Adipocyte (in vitro differentiated cells): ENCODE results near the gene SMCO4.

ENCODE experiments used
- DNase-seq: peaks from one replicate; pipeline ENCODE4 v3.0.0-alpha.2; 2015; ENCODE audit warnings: low read depth
- H3K27me3 ChIP-seq: replicated peaks from 2 replicates; pipeline ENCODE4 v1.7.0; 2013; ENCODE audit warnings: mild to moderate bottlenecking, low read length, moderate library complexity; ENCODE audit not compliant: control insufficient read depth, insufficient read depth
- H3K36me3 ChIP-seq: 2 replicates; pipeline ENCODE4 v1.7.0; 2013; ENCODE audit warnings: low read length, mild to moderate bottlenecking, moderate library complexity; ENCODE audit not compliant: control insufficient read depth, insufficient read depth, severe bottlenecking
- H3K4me1 ChIP-seq: 2 replicates; pipeline ENCODE4 v1.7.0; 2013; ENCODE audit warnings: mild to moderate bottlenecking, low read length, moderate library complexity; ENCODE audit not compliant: control insufficient read depth, insufficient read depth
- H3K4me3 ChIP-seq: 2 replicates; pipeline ENCODE4 v1.7.0; 2013; ENCODE audit warnings: mild to moderate bottlenecking, low read length, moderate library complexity
- H3K9ac ChIP-seq: 2 replicates; pipeline ENCODE4 v1.7.0; 2013; ENCODE audit warnings: mild to moderate bottlenecking, low read length, moderate library complexity
- H3K9me3 ChIP-seq: 2 replicates; pipeline ENCODE4 v1.7.0; 2013; ENCODE audit warnings: mild to moderate bottlenecking, low read length, moderate library complexity; ENCODE audit not compliant: control insufficient read depth

SMCO4 gene

DNA sequence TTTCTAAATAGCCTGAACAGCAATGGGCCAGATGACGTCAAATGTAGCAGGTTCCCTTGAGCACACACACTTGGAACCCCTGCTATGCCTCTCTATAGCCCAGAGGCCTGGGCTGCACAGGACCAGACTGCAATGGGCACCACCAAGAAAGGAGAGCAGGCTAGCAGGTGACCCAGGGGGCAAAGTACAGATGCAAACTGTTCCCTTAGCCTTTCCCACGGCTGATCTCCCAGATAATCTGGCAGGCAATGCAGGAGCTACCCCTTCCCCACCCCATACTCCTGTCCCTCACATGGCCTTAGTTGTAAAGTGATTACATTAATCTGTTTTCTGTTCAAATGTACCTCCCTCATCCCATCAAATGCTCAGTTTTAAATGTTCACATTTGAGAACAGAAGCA, 41.3 kb downstream of the SMCO4 start:
- H3K27me3 ChIP-seq = no peaks in the 10 kb centered on the region
- no peaks in the 10 kb centered on the region for H3K36me3 ChIP-seq
- H3K9me3 ChIP-seq = no peaks in the 10 kb centered on the region
- H3K4me3 ChIP-seq = no peak overlapping the region
- no peak for DNase-seq
- no peaks in the 10 kb centered on the region for H3K4me1 ChIP-seq
- H3K9ac ChIP-seq = no peak overlapping the region

DNA sequence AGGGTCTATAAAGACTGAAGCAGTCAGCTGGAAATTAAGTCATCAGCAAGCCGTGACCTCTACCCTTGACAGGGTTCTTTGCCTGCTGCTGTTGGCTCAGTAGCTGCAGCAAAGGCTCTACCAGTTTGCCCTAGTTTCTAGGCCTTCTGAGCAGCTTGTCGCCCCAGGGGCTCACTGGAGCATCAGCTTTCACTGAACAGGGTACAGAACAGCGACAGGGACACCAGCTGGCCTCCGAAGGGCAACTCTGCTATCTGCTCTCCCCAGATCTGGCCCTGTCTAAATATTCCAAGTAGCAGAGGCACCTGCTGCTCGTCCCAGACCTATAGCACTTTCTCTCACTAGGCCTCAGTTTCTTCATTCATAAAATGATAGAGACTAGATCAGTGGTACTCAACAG, 42.4 kb downstream of the SMCO4 start:
- no peaks in the 10 kb centered on the region for H3K4me1 ChIP-seq
- H3K9me3 ChIP-seq = no peaks in the 10 kb centered on the region
- no peak for DNase-seq
- H3K36me3 ChIP-seq = no peaks in the 10 kb centered on the region
- H3K27me3 ChIP-seq = no peaks in the 10 kb centered on the region
- no peak overlapping the region for H3K4me3 ChIP-seq
- no peak overlapping the region for H3K9ac ChIP-seq

DNA sequence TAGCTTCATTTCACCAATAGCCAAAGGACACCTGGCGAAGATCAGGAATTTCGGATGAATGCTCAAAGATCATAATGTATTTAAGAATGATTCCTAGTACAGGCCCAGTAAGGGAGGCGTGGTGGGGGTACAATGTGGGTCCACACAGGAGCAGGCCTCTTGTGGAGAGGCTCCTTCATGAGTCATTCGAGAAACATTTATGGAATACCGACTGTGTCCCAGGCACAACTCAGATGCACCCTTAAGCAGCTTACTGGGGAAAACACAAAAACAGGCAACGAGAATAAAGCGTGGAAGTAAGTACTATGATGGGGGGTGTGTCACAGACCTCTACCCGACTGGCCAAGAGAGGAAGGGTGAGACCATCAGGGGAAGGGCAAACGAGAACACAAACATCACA, 44.5 kb downstream of the SMCO4 start:
- Histone ChIP-seq H3K9me3 (no peaks in the 10 kb centered on the region), H3K4me3 (no peak overlapping the region), H3K4me1 (no peaks in the 10 kb centered on the region), H3K9ac (no peak overlapping the region), H3K27me3 (no peaks in the 10 kb centered on the region), H3K36me3 (no peaks in the 10 kb centered on the region)
- DNase-seq = no peak

DNA sequence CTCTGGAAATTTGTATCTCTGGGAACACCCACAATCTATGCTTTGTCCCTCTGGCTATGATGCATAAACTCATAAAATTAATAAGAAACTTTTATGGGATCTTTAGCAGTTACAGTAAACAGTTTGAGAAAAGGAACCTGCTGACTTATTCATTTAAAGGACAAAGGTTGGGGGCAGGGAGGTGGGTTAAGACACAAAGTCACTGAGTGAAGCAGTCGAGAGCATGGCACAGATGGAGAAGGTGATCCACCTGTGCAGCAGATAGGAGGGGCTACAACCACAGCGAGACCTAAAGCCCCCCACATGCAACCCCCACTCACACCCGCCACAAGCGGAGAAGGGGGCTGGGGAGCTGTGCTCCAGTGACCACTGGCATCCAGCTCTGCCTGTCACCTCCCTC, 45.0 kb downstream of the SMCO4 start:
- no peaks in the 10 kb centered on the region for H3K4me1 ChIP-seq
- H3K4me3 ChIP-seq = no peak overlapping the region
- no peak overlapping the region for H3K9ac ChIP-seq
- DNase-seq = no peak
- no peaks in the 10 kb centered on the region for H3K36me3 ChIP-seq
- no peaks in the 10 kb centered on the region for H3K9me3 ChIP-seq
- H3K27me3 ChIP-seq = no peaks in the 10 kb centered on the region

DNA sequence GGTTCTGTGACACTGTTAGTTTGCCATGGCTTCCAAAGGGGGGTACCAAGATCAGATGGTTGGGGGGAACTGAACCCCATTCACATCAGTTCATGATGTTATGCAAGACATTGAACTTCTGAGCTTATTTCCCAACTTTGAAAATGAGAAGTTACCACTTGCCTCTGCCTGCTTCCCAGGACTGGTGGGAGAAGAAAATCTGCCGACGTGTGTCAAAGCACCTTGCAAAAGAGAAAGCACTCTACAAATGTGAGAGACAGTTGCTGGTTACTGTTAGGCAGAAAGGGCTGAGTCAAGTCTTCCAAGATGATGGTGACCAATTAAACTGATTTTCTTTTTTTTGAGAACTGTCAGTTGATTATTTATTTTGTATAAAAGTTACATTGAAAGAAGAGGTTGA, 45.6 kb downstream of the SMCO4 start:
- H3K4me1 ChIP-seq = no peaks in the 10 kb centered on the region
- DNase-seq = no peak
- H3K9me3 ChIP-seq = no peaks in the 10 kb centered on the region
- H3K9ac ChIP-seq = no peak overlapping the region
- no peaks in the 10 kb centered on the region for H3K36me3 ChIP-seq
- no peaks in the 10 kb centered on the region for H3K27me3 ChIP-seq
- no peak overlapping the region for H3K4me3 ChIP-seq

DNA sequence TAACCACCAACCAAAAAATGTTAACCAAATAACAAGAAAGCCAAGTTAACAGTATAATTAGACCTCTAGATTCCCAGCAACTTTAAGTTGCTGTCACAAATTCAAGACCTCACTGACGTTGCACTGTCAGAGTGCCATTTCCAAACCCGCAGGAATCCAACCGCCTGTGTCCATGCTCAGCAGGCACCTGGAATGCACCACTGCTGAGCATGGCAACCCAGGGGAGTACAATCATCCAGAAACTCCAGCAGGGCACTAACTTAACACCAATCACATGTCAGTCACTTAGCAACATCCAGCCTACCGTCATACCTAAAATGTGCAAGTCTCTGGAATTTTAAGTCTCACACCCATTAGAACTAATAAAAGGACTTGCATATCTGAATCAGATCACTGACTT, 48.8 kb downstream of the SMCO4 start:
- no peak overlapping the region for H3K4me3 ChIP-seq

DNA sequence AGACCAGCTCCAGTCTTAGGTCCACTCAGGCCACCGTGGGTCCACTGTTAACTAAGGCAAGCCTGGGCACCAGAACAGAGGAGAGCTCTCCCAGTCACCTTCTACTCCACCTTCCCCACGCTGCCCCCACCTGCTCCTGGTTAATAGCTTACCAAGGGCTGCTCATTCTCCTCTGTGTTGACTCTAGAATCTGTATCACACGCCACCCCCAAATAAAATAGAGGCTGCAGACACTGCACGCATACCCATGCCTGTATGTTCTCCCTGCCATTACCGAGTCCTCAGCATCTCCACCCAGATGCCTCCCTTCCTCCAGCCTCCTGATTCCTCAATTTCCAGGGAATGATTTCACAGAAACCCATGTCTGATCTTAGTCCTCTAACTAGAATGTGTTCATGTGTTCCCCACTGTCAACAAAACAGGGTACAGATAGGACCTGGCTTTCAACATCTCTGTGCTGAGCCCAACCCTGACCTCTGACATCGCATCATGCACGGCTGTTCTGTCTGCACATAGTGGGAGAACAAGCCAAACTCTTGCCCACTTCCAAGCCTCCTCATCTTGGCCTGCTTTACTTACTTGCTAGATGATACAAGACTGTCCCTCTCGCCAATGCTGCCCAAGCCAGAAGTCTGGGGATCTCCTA, 49.8 kb downstream of the SMCO4 start:
- no peaks in the 10 kb centered on the region for H3K9me3 ChIP-seq
- no peak overlapping the region for H3K9ac ChIP-seq
- H3K27me3 ChIP-seq = no peaks in the 10 kb centered on the region
- H3K36me3 ChIP-seq = no peaks in the 10 kb centered on the region
- no peak for DNase-seq
- H3K4me1 ChIP-seq = no peaks in the 10 kb centered on the region
- H3K4me3 ChIP-seq = no peak overlapping the region

More for the DNA sequence above, 48.8 kb downstream of the SMCO4 start:
- H3K4me1 ChIP-seq = no peaks in the 10 kb centered on the region
- no peaks in the 10 kb centered on the region for H3K27me3 ChIP-seq
- no peaks in the 10 kb centered on the region for H3K9me3 ChIP-seq
- no peaks in the 10 kb centered on the region for H3K36me3 ChIP-seq
- H3K9ac ChIP-seq = no peak overlapping the region
- no peak for DNase-seq

DNA sequence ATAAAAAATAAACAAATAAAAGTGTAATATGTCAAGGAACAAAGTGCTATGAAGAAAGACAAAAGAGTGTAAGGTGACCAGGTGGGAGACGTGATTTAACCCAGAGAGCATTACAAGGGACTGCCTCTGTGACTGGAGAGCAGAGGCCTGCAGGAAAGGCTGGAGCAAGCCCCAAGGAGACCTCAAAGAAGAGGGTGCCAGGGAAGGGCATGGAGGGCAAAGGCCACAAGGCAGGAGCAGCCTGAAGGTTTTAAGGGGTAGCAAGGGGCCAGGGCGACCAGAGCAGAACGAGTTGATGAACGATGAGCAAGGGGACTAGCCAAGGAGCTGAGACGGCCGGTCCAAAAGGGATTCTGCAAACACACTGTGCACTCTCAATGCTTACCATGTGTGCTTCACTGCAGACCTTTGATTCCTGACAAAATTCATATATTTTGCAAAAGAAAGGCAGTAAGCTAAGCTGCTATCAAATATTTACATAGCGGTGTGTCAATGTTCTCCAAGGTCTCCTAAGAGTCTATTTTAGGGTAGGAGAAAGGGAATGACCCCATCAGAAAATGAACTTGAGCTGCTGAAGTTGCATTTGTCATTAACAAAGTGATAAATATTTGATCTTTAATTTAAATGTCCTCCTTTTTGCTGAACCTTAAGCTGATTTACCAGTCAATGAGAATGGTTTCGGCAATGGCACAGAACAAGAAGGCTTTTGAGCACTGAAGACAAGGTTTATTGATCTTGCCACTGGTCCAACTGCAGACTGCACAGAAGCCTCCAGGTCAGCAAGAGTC, 50.5 kb downstream of the SMCO4 start:
- DNase-seq = no peak
- H3K27me3 ChIP-seq = no peaks in the 10 kb centered on the region
- no peaks in the 10 kb centered on the region for H3K4me1 ChIP-seq
- H3K9ac ChIP-seq = no peak overlapping the region
- H3K4me3 ChIP-seq = no peak overlapping the region
- no peaks in the 10 kb centered on the region for H3K9me3 ChIP-seq
- H3K36me3 ChIP-seq = no peaks in the 10 kb centered on the region

DNA sequence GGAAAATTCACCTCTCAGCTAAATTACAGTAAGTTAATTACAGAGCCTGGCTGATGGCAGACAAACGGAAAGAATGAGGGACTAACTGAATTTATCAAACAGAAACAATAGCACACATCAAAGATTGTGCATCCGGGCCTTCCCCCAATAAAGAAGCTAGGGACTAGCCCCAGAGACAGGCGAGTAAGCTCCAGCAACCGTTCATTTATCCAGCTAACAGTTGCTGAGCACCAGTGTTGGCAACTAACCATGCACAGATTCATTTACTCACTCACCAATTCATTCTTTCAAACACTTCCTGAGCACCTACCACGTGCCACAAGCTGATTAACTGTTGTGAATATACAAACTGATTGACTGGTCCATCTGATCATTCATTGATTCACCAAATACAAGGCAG, 51.2 kb downstream of the SMCO4 start:
- no peaks in the 10 kb centered on the region for H3K36me3 ChIP-seq
- no peak for DNase-seq
- H3K9me3 ChIP-seq = no peaks in the 10 kb centered on the region
- no peak overlapping the region for H3K9ac ChIP-seq
- no peaks in the 10 kb centered on the region for H3K27me3 ChIP-seq
- H3K4me3 ChIP-seq = no peak overlapping the region
- no peaks in the 10 kb centered on the region for H3K4me1 ChIP-seq

DNA sequence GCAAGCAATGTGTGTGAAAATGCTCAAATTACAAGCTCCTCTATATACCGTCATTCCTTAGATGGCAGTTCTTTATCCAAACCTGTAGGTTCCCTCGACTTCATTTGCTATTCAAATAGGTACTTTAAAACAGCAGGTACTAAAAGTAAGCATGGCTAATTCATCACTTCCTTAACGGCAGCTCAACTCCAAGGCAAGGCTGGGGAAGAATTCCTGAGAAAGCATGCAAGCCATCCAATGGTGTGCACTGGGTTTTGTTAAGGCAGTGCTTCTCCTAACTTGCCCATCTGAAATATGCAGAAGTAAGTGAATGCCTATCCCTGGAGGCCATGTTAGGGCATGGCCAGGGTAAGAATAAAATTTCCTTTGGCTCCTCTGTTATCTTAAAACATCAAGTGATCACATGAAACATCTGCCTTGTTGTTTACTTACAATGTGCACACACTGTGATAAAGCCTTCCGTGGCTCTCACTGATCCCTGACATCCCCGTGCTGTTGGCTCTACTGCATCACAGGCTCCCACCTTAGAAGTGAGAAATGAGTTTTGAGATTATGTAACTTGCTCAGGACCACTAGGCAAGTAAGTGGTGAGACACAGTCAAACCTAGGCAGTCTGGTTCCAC, 52.1 kb downstream of the SMCO4 start:
- H3K4me3 ChIP-seq = no peak overlapping the region
- H3K4me1 ChIP-seq = no peaks in the 10 kb centered on the region
- H3K9ac ChIP-seq = no peak overlapping the region
- DNase-seq = no peak
- H3K27me3 ChIP-seq = no peaks in the 10 kb centered on the region
- H3K9me3 ChIP-seq = no peaks in the 10 kb centered on the region
- H3K36me3 ChIP-seq = no peaks in the 10 kb centered on the region

DNA sequence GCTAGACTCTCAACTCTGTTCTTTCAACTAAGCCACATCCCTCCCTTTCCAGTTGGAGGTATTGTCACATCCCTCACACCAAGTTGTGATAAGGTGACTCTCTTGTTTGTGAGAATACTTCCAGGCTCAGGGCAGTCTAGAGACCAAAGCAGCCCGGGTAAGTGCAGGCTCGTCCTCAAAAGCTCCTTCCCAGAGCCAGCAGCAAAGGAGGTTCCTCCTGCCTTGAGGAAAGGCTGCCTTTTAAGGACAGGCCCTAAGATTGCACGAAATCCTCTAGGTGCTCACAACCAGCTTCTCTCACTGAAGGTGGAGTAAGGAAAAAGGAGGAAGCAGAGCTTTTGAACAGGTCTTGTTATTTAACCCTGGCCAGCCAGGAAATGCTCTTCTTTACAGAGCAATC, 53.4 kb downstream of the SMCO4 start:
- Histone ChIP-seq H3K9me3 (no peaks in the 10 kb centered on the region), H3K27me3 (no peaks in the 10 kb centered on the region), H3K4me1 (no peaks in the 10 kb centered on the region), H3K36me3 (no peaks in the 10 kb centered on the region), H3K4me3 (no peak overlapping the region), H3K9ac (no peak overlapping the region)
- DNase-seq = no peak
